ENCODE results near the gene PTGER2.

The PTGER2 gene

DNA sequence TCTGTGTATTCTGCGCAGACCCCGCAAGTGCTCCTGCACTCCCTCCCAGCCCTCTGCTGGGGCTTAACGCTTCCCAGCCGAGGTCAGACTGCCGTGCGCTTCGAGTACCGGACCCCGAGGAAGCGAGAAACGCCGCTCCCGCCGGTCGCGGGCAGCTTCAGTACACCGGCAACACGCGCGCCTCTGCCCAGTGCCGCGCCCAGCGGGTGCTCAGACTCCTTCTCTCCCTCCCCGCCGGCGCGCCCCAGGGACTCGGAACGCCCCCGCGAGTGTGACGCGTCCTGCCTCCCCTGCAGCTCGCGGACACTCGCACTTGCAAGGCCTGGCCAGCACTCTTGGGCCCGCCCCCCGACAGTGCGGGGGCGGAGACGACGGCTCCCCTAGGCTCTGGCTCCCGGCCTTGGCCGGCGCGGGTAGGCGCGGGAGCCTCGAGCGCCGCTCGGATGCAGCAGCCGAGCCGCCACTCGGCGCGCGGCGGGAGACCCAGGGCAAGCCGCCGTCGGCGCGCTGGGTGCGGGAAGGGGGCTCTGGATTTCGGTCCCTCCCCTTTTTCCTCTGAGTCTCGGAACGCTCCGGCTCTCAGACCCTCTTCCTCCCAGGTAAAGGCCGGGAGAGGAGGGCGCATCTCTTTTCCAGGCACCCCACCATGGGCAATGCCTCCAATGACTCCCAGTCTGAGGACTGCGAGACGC, at the start of gene PTGER2:
TSS of gene PTGER2 (plus strand) at position 410 of the 692 bp plus-strand sequence. CDS start at position 647, 237 bp downstream.
- H3K27ac Mint-ChIP-seq = peak within 1 kb of the TSS; percentile 96

GRCh38 chr14:52265253-52265652, 48.9 kb upstream of the PTGER2 start:
- Mint-ChIP-seq H3K4me1 (peaks cover 44% of the 10 kb centered on the region), H3K27me3 (peaks cover 47% of the 10 kb centered on the region), H3K27ac (no peak overlapping the region), H3K36me3 (peaks cover 11% of the 10 kb centered on the region), H3K4me3 (no peak overlapping the region), H3K9me3 (peaks cover 5% of the 10 kb centered on the region)
- CTCF ChIA-PET = interaction anchor here (0.9 to 1.2 kb wide), 3 partner anchors 15 to 245 kb away, joined by 3 to 4 read pairs (median 3); no protein-coding TSS in a partner anchor
- DNase-seq = no peak

More for the DNA sequence above, at the start of gene PTGER2:
- CTCF ChIA-PET = interaction anchor here (0.7 to 1.7 kb wide), 7 partner anchors 10 to 99 kb away, joined by 3 to 8 read pairs (median 5); no protein-coding TSS in a partner anchor
- peak; percentile 96 for DNase-seq
- peak within 1 kb of the TSS; percentile 95 for H3K4me3 Mint-ChIP-seq
- no peaks in the 10 kb centered on the region for H3K9me3 Mint-ChIP-seq
- H3K27me3 Mint-ChIP-seq = peaks cover 29% of the 10 kb centered on the region
- peaks cover 92% of the 10 kb centered on the region for H3K36me3 Mint-ChIP-seq
- peaks cover 57% of the 10 kb centered on the region for H3K4me1 Mint-ChIP-seq

GRCh38 chr14:52266179-52266578, 47.9 kb upstream of the PTGER2 start:
- Mint-ChIP-seq H3K27me3 (peaks cover 46% of the 10 kb centered on the region), H3K9me3 (peaks cover 2% of the 10 kb centered on the region), H3K27ac (no peak overlapping the region), H3K36me3 (peaks cover 11% of the 10 kb centered on the region), H3K4me3 (no peak overlapping the region), H3K4me1 (peaks cover 44% of the 10 kb centered on the region)
- CTCF ChIA-PET = interaction anchor here (1.0 to 1.2 kb wide), 2 partner anchors 16 to 246 kb away, joined by 3 to 4 read pairs; no protein-coding TSS in a partner anchor
- no peak for DNase-seq

- Mint-ChIP-seq H3K27ac (no peak overlapping the region), H3K9me3 (peaks cover 2% of the 10 kb centered on the region), H3K4me1 (peaks cover 44% of the 10 kb centered on the region), H3K4me3 (peak overlapping the region; percentile 83), H3K36me3 (peaks cover 11% of the 10 kb centered on the region), H3K27me3 (peaks cover 44% of the 10 kb centered on the region)
- CTCF ChIA-PET = interaction anchor here (0.6 kb wide), 1 partner anchor 784 kb away, joined by 3 read pairs; no protein-coding TSS in a partner anchor
- no peak for DNase-seq
Measured at GRCh38 chr14:52266782-52267181, 47.3 kb upstream of the PTGER2 start.

DNA sequence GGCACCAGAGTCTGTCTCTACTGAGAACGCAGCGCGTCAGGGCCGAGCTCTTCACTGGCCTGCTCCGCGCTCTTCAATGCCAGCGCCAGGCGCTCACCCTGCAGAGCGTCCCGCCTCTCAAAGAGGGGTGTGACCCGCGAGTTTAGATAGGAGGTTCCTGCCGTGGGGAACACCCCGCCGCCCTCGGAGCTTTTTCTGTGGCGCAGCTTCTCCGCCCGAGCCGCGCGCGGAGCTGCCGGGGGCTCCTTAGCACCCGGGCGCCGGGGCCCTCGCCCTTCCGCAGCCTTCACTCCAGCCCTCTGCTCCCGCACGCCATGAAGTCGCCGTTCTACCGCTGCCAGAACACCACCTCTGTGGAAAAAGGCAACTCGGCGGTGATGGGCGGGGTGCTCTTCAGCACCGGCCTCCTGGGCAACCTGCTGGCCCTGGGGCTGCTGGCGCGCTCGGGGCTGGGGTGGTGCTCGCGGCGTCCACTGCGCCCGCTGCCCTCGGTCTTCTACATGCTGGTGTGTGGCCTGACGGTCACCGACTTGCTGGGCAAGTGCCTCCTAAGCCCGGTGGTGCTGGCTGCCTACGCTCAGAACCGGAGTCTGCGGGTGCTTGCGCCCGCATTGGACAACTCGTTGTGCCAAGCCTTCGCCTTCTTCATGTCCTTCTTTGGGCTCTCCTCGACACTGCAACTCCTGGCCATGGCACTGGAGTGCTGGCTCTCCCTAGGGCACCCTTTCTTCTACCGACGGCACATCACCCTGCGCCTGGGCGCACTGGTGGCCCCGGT, 46.4 kb upstream of the PTGER2 start, which contains the start of gene PTGDR:
TSS of gene PTGDR (plus strand) at position 198 of the 778 bp plus-strand sequence. CDS start at position 315, 117 bp downstream.
- H3K27ac Mint-ChIP-seq = no peak within 1 kb of the TSS
- CTCF ChIA-PET = interaction anchor here (0.6 kb wide), 1 partner anchor 783 kb away, joined by 3 read pairs; no protein-coding TSS in a partner anchor
- peak; percentile 60 for DNase-seq
- peak within 1 kb of the TSS; percentile 83 for H3K4me3 Mint-ChIP-seq
- peaks cover 47% of the 10 kb centered on the region for H3K4me1 Mint-ChIP-seq
- H3K27me3 Mint-ChIP-seq = peaks cover 50% of the 10 kb centered on the region
- H3K36me3 Mint-ChIP-seq = peaks cover 11% of the 10 kb centered on the region
- H3K9me3 Mint-ChIP-seq = peaks cover 2% of the 10 kb centered on the region

GRCh38 chr14:52268279-52269061, 45.6 kb upstream of the PTGER2 start:
- DNase-seq = peak; percentile 53
- CTCF ChIA-PET = no interaction called here
- Mint-ChIP-seq H3K4me1 (peaks cover 47% of the 10 kb centered on the region), H3K9me3 (peaks cover 2% of the 10 kb centered on the region), H3K4me3 (peak overlapping the region; percentile 83), H3K36me3 (peaks cover 11% of the 10 kb centered on the region), H3K27me3 (peaks cover 57% of the 10 kb centered on the region), H3K27ac (no peak overlapping the region)

DNA sequence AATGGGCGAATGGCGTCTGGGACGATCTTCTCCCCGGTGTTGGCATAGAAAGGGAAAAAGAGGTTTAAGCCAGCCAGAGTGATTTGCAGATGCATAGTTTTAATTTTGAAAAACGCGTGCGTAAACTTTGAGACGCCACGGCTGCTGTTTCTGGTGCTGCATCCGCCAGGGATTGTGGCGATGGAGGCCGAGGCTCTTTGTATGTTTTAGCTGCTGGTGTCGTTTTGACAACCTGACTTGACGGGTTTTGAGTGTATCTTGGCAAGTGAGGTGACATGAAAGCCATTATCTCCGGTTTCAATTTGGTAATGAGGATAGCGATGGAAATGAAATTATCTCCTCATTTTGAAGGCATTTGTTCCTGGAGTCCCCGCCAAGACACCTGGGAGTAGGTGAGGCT, 45.0 kb upstream of the PTGER2 start:
- CTCF ChIA-PET = no interaction called here
- DNase-seq = no peak
- Mint-ChIP-seq H3K27me3 (peaks cover 64% of the 10 kb centered on the region), H3K4me1 (peaks cover 47% of the 10 kb centered on the region), H3K36me3 (peaks cover 13% of the 10 kb centered on the region), H3K9me3 (peaks cover 2% of the 10 kb centered on the region), H3K4me3 (peak overlapping the region; percentile 83), H3K27ac (no peak overlapping the region)

- DNase-seq = no peak
- H3K4me3 Mint-ChIP-seq = no peak overlapping the region
- peaks cover 48% of the 10 kb centered on the region for H3K4me1 Mint-ChIP-seq
- H3K9me3 Mint-ChIP-seq = peaks cover 2% of the 10 kb centered on the region
- H3K27me3 Mint-ChIP-seq = peaks cover 71% of the 10 kb centered on the region
- H3K36me3 Mint-ChIP-seq = peaks cover 15% of the 10 kb centered on the region
- CTCF ChIA-PET = interaction anchor here (1.0 kb wide), 1 partner anchor 14 kb away, joined by 3 read pairs; no protein-coding TSS in a partner anchor
- no peak overlapping the region for H3K27ac Mint-ChIP-seq
Measured at GRCh38 chr14:52269982-52270381, 44.1 kb upstream of the PTGER2 start.

DNA sequence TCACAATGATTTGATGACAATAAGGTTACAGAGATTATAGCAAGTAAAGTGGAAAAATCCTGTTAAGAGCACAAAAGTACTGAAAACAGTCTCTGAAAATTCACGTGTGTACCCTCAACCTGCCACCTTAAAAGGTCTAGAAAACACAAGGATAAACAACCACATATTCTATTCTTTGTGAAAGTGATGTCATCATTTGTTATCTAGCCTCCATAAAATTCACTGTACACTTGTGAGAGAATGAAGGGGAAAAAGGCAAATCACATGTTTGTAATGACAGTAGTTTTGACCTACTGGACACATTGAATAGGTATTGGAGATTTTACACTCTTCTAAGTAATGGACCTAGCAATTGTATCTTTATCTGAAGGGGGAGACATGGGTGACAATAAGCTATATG, 42.6 kb upstream of the PTGER2 start:
- H3K4me1 Mint-ChIP-seq = peaks cover 32% of the 10 kb centered on the region
- peaks cover 13% of the 10 kb centered on the region for H3K36me3 Mint-ChIP-seq
- H3K4me3 Mint-ChIP-seq = no peak overlapping the region
- no peak overlapping the region for H3K27ac Mint-ChIP-seq
- CTCF ChIA-PET = interaction anchor here (1.4 to 3.4 kb wide), 3 partner anchors 191 to 276 kb away, joined by 3 to 16 read pairs (median 6); no protein-coding TSS in a partner anchor
- peaks cover 84% of the 10 kb centered on the region for H3K27me3 Mint-ChIP-seq
- DNase-seq = no peak
- H3K9me3 Mint-ChIP-seq = no peaks in the 10 kb centered on the region

GRCh38 chr14:52272375-52272774, 41.7 kb upstream of the PTGER2 start:
- Mint-ChIP-seq H3K27me3 (peaks cover 76% of the 10 kb centered on the region), H3K36me3 (peaks cover 15% of the 10 kb centered on the region), H3K4me3 (no peak overlapping the region), H3K27ac (no peak overlapping the region), H3K9me3 (no peaks in the 10 kb centered on the region), H3K4me1 (peaks cover 24% of the 10 kb centered on the region)
- CTCF ChIA-PET = interaction anchor here (0.6 to 3.4 kb wide), 7 partner anchors 38 to 279 kb away, joined by 3 to 16 read pairs (median 3); no protein-coding TSS in a partner anchor
- peak; percentile 52 for DNase-seq

GRCh38 chr14:52275372-52275771, 38.7 kb upstream of the PTGER2 start:
- no peak for DNase-seq
- Mint-ChIP-seq H3K27me3 (peaks cover 51% of the 10 kb centered on the region), H3K4me1 (peaks cover 20% of the 10 kb centered on the region), H3K4me3 (no peak overlapping the region), H3K36me3 (peaks cover 9% of the 10 kb centered on the region), H3K9me3 (no peaks in the 10 kb centered on the region), H3K27ac (no peak overlapping the region)
- CTCF ChIA-PET = interaction anchor here (0.6 kb wide), 1 partner anchor 215 kb away, joined by 3 read pairs; no protein-coding TSS in a partner anchor

DNA sequence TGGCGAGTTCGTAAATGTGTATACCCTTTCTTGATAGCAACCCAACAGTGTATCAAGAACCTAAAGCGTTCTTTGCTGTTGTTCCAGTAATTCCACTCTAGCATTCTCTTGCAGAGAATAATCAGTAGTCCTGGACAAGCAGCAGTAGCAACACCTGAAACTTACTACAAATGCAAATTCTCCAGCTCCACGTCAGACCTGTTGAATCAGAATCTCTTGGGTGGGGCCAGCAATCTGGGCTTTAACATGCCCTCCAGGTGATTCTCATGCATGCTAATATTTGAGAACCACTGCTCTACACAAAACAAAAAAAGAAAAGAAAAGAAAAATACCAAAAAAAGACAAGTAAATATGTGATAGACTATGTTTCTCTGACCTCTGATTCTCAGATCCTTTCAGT, 36.6 kb upstream of the PTGER2 start:
- peaks cover 32% of the 10 kb centered on the region for H3K4me1 Mint-ChIP-seq
- no peak for DNase-seq
- no peak overlapping the region for H3K4me3 Mint-ChIP-seq
- peaks cover 51% of the 10 kb centered on the region for H3K27me3 Mint-ChIP-seq
- peaks cover 13% of the 10 kb centered on the region for H3K36me3 Mint-ChIP-seq
- no peak overlapping the region for H3K27ac Mint-ChIP-seq
- CTCF ChIA-PET = no interaction called here
- peaks cover 2% of the 10 kb centered on the region for H3K9me3 Mint-ChIP-seq

- peaks cover 39% of the 10 kb centered on the region for H3K4me1 Mint-ChIP-seq
- peaks cover 8% of the 10 kb centered on the region for H3K9me3 Mint-ChIP-seq
- CTCF ChIA-PET = no interaction called here
- H3K4me3 Mint-ChIP-seq = no peak overlapping the region
- no peak overlapping the region for H3K27ac Mint-ChIP-seq
- H3K27me3 Mint-ChIP-seq = peaks cover 32% of the 10 kb centered on the region
- no peak for DNase-seq
- H3K36me3 Mint-ChIP-seq = peaks cover 21% of the 10 kb centered on the region
Measured at GRCh38 chr14:52279408-52279807, 34.7 kb upstream of the PTGER2 start.

All from activated naive CD4-positive, alpha-beta T cell treated with anti-CD3 and anti-CD28 coated beads, Interleukin-2, amount 10 ng/mL, durations not matched to agents 7 days and 5 days (primary cell).